MM.1S (cell line): ENCODE results near the gene C9.

Experiments
- EZH2 ChIP-seq: fragments of 300-600 bp; sonication (generic); optimal IDR thresholded peaks from 2 replicates; pipeline ENCODE3; 2017; ENCODE audit warnings: low read depth, mild to moderate bottlenecking, antibody characterized with exemption, low read length, mixed read lengths
- TF ChIP-seq, protein P1 (sequence below): fragments of 300-600 bp; sonication (generic); IDR thresholded peaks from 2 replicates; pipeline ENCODE4 v1.5.1; 2016; ENCODE audit warnings: antibody characterized with exemption, low read length, mixed read lengths

DNA sequence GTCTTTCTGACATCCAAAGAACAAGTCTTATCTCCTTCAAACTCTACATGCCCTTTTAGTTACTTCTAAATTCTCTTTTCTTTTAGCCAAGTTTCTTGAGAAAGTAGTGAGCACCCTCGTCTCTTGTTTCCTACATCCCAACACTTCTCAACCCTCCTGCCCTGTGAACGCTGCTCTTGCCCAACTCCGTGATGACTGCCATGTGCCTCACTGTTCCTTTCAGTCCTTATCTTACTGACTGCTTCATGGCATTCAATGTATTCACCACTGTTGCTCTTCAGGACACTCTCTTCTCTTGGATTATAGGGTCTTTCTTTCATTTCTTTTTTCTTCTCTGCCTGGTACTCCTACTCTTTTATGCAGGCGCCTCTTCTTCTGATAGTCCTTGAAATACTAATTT lies 14.8 kb downstream of the C9 start:
- TF ChIP-seq, protein P1, sequence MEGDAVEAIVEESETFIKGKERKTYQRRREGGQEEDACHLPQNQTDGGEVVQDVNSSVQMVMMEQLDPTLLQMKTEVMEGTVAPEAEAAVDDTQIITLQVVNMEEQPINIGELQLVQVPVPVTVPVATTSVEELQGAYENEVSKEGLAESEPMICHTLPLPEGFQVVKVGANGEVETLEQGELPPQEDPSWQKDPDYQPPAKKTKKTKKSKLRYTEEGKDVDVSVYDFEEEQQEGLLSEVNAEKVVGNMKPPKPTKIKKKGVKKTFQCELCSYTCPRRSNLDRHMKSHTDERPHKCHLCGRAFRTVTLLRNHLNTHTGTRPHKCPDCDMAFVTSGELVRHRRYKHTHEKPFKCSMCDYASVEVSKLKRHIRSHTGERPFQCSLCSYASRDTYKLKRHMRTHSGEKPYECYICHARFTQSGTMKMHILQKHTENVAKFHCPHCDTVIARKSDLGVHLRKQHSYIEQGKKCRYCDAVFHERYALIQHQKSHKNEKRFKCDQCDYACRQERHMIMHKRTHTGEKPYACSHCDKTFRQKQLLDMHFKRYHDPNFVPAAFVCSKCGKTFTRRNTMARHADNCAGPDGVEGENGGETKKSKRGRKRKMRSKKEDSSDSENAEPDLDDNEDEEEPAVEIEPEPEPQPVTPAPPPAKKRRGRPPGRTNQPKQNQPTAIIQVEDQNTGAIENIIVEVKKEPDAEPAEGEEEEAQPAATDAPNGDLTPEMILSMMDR, result no peak
- TF ChIP-seq EZH2, result no peak
